GM12878 (cell line): ENCODE results near the gene RPLP2. TPM values are rescaled to one million over a fixed set of nuclear protein-coding genes. Genes with fewer than 3 reads are reported as not detected.

ENCODE experiments used
- ATAC-seq: fragments of 200-7000 bp; cut with Tn5 transposase; 3 replicates; pipeline ENCODE4 v1.9.1; 2020; ENCODE audit warnings: mild to moderate bottlenecking, moderate library complexity
- BruUV-seq: library from RNA; stranded (reverse); fragments of 400-500 nt; replicated peaks from 2 replicates; lab custom pipeline; 2021; lab: Mats Ljungman, UMichigan
- CTCF ChIA-PET: fragments of 300-600 bp; sonication (Branson Sonifier 250); formaldehyde crosslinking; extraction: SDS; loops from one replicate; lab custom pipeline; 2021; ENCODE audit warnings: inconsistent platforms; lab: Yijun Ruan, JAX
- POLR2A ChIA-PET: fragments of 350-600 bp; formaldehyde crosslinking; extraction: SDS; loops from one replicate; lab custom pipeline; 2021; ENCODE audit warnings: inconsistent platforms; lab: Charles Lee
- RAD21 ChIA-PET: fragments of 300-600 bp; sonication (Branson Sonifier 250); formaldehyde crosslinking; loops from one replicate; lab custom pipeline; 2023; ENCODE audit warnings: antibody characterized with exemption; ENCODE audit not compliant: unreplicated experiment; lab: Charles Lee
- SMC1A ChIA-PET: fragments of 300-600 bp; sonication (Branson Sonifier 250); formaldehyde crosslinking; loops from one replicate; lab custom pipeline; 2023; ENCODE audit not compliant: unreplicated experiment, uncharacterized antibody; lab: Charles Lee
- DNase-seq: peaks from one replicate; pipeline ENCODE4 v3.0.0-alpha.2; 2011; ENCODE audit warnings: low read depth, low spot score
- FAIRE-seq: peaks from 3 replicates; lab custom pipeline; 2011; peaks lifted over from hg19 to GRCh38; lab: Jason Lieb, UNC
- H2AFZ ChIP-seq: 2 replicates; pipeline ENCODE4 v1.6.0; 2011; ENCODE audit warnings: low read depth, low read length, control low read depth; ENCODE audit not compliant: control insufficient read depth
- H3K27ac ChIP-seq: 2 replicates; pipeline ENCODE4 v1.5.1; 2011; ENCODE audit warnings: control low read depth; ENCODE audit not compliant: control insufficient read depth, insufficient read depth
- H3K27me3 ChIP-seq, 2 experiments: replicated peaks in 1 of 2; 2 replicates each; pipeline versions ENCODE4 v1.6.0 to v1.6.1; 2011; ENCODE audit warnings: low read length in 1 of 2; ENCODE audit not compliant: control insufficient read depth in 2 of 2, insufficient read depth in 2 of 2
- H3K36me3 ChIP-seq, 2 experiments: 2 replicates each; pipeline ENCODE4 v1.5.1; 2011; ENCODE audit warnings: low read length in 1 of 2; ENCODE audit not compliant: control insufficient read depth in 2 of 2, insufficient read depth in 2 of 2
- H3K4me1 ChIP-seq: 2 replicates; pipeline ENCODE4 v1.6.1; 2011; ENCODE audit warnings: mild to moderate bottlenecking, low read length, moderate library complexity, mixed read lengths; ENCODE audit not compliant: control insufficient read depth, insufficient read depth
- H3K4me2 ChIP-seq: 2 replicates; pipeline ENCODE4 v1.6.0; 2011; ENCODE audit warnings: control low read depth; ENCODE audit not compliant: control insufficient read depth, insufficient read depth
- H3K4me3 ChIP-seq: fragments of 200-600 bp; sonication (generic); 2 replicates; pipeline ENCODE4 v1.5.1; 2016
- H3K79me2 ChIP-seq: 2 replicates; pipeline ENCODE4 v1.6.0; 2011; ENCODE audit warnings: low read length; ENCODE audit not compliant: control insufficient read depth, insufficient read depth
- H3K9ac ChIP-seq: 2 replicates; pipeline ENCODE4 v1.8.0; 2011; ENCODE audit warnings: low read length, control low read depth, mixed read lengths; ENCODE audit not compliant: control insufficient read depth, insufficient read depth
- H3K9me3 ChIP-seq: replicated peaks from 3 replicates; pipeline ENCODE4 v1.5.1; 2011; ENCODE audit warnings: mild to moderate bottlenecking, low read length; ENCODE audit not compliant: control insufficient read depth, insufficient read depth
- H4K20me1 ChIP-seq: 2 replicates; pipeline ENCODE4 v1.6.0; 2011; ENCODE audit not compliant: control insufficient read depth, insufficient read depth
- ATF2 ChIP-seq: IDR thresholded peaks from 2 replicates; pipeline ENCODE4 v1.6.1; 2012; ENCODE audit warnings: low read length, inconsistent platforms
- BCL11A ChIP-seq: IDR thresholded peaks from 2 replicates; pipeline ENCODE4 v1.6.1; 2011; ENCODE audit warnings: low read depth, low read length
- CEBPB ChIP-seq, 2 experiments: fragments of 150-350 bp in 1 of 2; IDR thresholded peaks; 2 replicates each; pipeline ENCODE4 v1.6.1; 2012 to 2014; ENCODE audit warnings: low read depth in 2 of 2, low read length in 2 of 2, borderline replicate concordance in 1 of 2, inconsistent platforms in 1 of 2
- E2F4 ChIP-seq: IDR thresholded peaks from 2 replicates; pipeline ENCODE4 v1.6.1; 2012; ENCODE audit warnings: low read depth, low read length, improper control_type of control experiment
- EP300 ChIP-seq, 2 experiments: fragments of 150-350 bp in 1 of 2; IDR thresholded peaks; 2 replicates each; pipeline ENCODE4 v1.6.1; 2011 to 2012; ENCODE audit warnings: low read depth in 2 of 2, low read length in 2 of 2, borderline replicate concordance in 1 of 2, improper control_type of control experiment in 1 of 2, inconsistent platforms in 1 of 2; ENCODE audit not compliant: control insufficient read depth in 1 of 2
- EZH2 ChIP-seq: IDR thresholded peaks from 2 replicates; pipeline ENCODE4 v1.6.1; 2012; ENCODE audit warnings: low read depth, mild to moderate bottlenecking, control low read depth, inconsistent platforms, low read length, borderline replicate concordance; ENCODE audit not compliant: control insufficient read depth
- MEF2B ChIP-seq: fragments of 450-650 bp; IDR thresholded peaks from 2 replicates; pipeline ENCODE4 v1.6.1; 2018; ENCODE audit warnings: mild to moderate bottlenecking, moderate library complexity; ENCODE audit not compliant: partially characterized antibody, poor library complexity, severe bottlenecking
- MTA2 ChIP-seq: fragments of 450-650 bp; IDR thresholded peaks from 2 replicates; pipeline ENCODE4 v1.6.1; 2016; ENCODE audit warnings: low read depth, mild to moderate bottlenecking, moderate library complexity
- NBN ChIP-seq: fragments of 450-650 bp; IDR thresholded peaks from 2 replicates; pipeline ENCODE4 v1.6.1; 2016
- PBX3 ChIP-seq: IDR thresholded peaks from 2 replicates; pipeline ENCODE4 v1.6.1; 2011; ENCODE audit warnings: mild to moderate bottlenecking, low read depth, low read length, moderate library complexity; ENCODE audit not compliant: insufficient replicate concordance
- POU2F2 ChIP-seq: IDR thresholded peaks from 3 replicates; pipeline ENCODE4 v1.6.1; 2011; ENCODE audit warnings: low read depth, mild to moderate bottlenecking, low read length, borderline replicate concordance
- RUNX3 ChIP-seq: IDR thresholded peaks from 2 replicates; pipeline ENCODE4 v1.6.1; 2012; ENCODE audit warnings: low read length, inconsistent platforms
- SIN3A ChIP-seq: IDR thresholded peaks from 2 replicates; pipeline ENCODE4 v1.6.1; 2012; ENCODE audit warnings: low read depth, low read length, improper control_type of control experiment
- SMAD1 ChIP-seq: fragments of 450-650 bp; IDR thresholded peaks from 2 replicates; pipeline ENCODE4 v1.6.1; 2018; ENCODE audit warnings: mild to moderate bottlenecking, low read depth; ENCODE audit not compliant: partially characterized antibody
- SUPT20H ChIP-seq: IDR thresholded peaks from 2 replicates; pipeline ENCODE4 v1.6.1; 2011; ENCODE audit warnings: low read depth, mild to moderate bottlenecking, low read length, moderate library complexity, borderline replicate concordance; ENCODE audit not compliant: control insufficient read depth
- TAF1 ChIP-seq: IDR thresholded peaks from 2 replicates; pipeline ENCODE4 v1.6.1; 2011; ENCODE audit warnings: mild to moderate bottlenecking, low read depth, low read length, borderline replicate concordance
- YBX1 ChIP-seq: fragments of 450-650 bp; IDR thresholded peaks from 2 replicates; pipeline ENCODE4 v1.6.1; 2016; ENCODE audit warnings: antibody characterized with exemption
- WGBS: methylation state at CpG from one replicate; pipeline ENCODE4 v1.1.6; 2016; ENCODE audit warnings: low lambda C conversion rate; ENCODE audit not compliant: insufficient replicate concordance, insufficient coverage; ENCODE audit errors: missing lambda C conversion rate; 5-methylcytosine and 5-hydroxymethylcytosine counted together
- in situ Hi-C: fragments of 300-500 bp; cut with MboI; formaldehyde crosslinking; loops from 9 replicates; pipeline ENCODE4 v1.14.3; 2018; ENCODE audit warnings: mixed read lengths
- intact Hi-C: fragments of 100-400 bp; cut with micrococcal nuclease; formaldehyde crosslinking; loops from one replicate; pipeline ENCODE4 v1.14.2; 2022; ENCODE audit not compliant: unreplicated experiment
- polyA plus RNA-seq, 11 experiments: library from polyadenylated mRNA; depleted of rRNA in 4 of 11; unstranded in 6 of 11; stranded (reverse) in 5 of 11; fragments of >200 nt; fragmentation: Nextera tagmentation in 4 of 11; fragmentation: Illumina TruSeq in 1 of 11; extraction: Ambion mirVana in 4 of 11; extraction: Trizol in 1 of 11; gene quantifications; 1 replicate in 1 of 11; 2 replicates in 10 of 11; pipeline versions ENCODE4 v1.2.1 to v1.2.3, GENCODE V29; 2011 to 2016; ENCODE audit warnings: inconsistent platforms in 2 of 11, missing spikeins in 2 of 11, low read depth in 1 of 11
- total RNA-seq, 4 experiments: library from RNA; depleted of rRNA in 3 of 4; stranded (reverse); fragments of >200 nt in 3 of 4; fragmentation: Illumina TruSeq in 1 of 4; extraction: Trizol in 1 of 4; gene quantifications; 2 replicates each; pipeline versions ENCODE4 v1.2.1 to v1.2.3, GENCODE V29; 2013 to 2021

RPLP2 gene
- total and polyA plus RNA-seq, 10 of the 15 experiments (the other 5 are each of a cell fraction or from before 2014, with no cell fraction given), result 488 to 3,558 (median 1,481) TPM

GRCh38 chr11:860234-861104 lies 50.7 kb downstream of the RPLP2 start:
- Histone ChIP-seq H3K9ac (no peak overlapping the region), H3K4me1 (no peaks in the 10 kb centered on the region), H4K20me1 (no peaks in the 10 kb centered on the region), H2AFZ (no peak overlapping the region), H3K4me3 (no peak overlapping the region), H3K27ac (no peak overlapping the region), H3K27me3 (no peaks in the 10 kb centered on the region), H3K4me2 (no peak overlapping the region), H3K9me3 (no peaks in the 10 kb centered on the region), H3K79me2 (no peaks in the 10 kb centered on the region), H3K36me3 (no peaks in the 10 kb centered on the region)
- CTCF ChIA-PET, result no interaction called here
- DNase-seq, result no peak
- TF ChIP-seq TAF1 (no peak), BCL11A (no peak), ATF2 (no peak), RUNX3 (no peak), SMAD1 (no peak), EP300 (IDR thresholded peaks at IDR 0.05; ENCODE audit: borderline replicate concordance in 1 of 2, control insufficient read depth in 1 of 2, low read depth in 2 of 2, low read length in 2 of 2) (no peak), EZH2 (no peak), MEF2B (no peak), MTA2 (no peak), SUPT20H (no peak), SIN3A (no peak), NBN (no peak), PBX3 (no peak), CEBPB (IDR thresholded peaks at IDR 0.05; ENCODE audit: borderline replicate concordance in 1 of 2, low read depth in 2 of 2, low read length in 2 of 2) (no peak), E2F4 (no peak), POU2F2 (no peak), YBX1 (no peak)
- ATAC-seq, result no peak
- in situ Hi-C loops (no loop called here), intact Hi-C loops (no loop called here)
- POLR2A ChIA-PET, result no interaction called here
- no TSS peak for BruUV-seq
- 32% methylated on average over 21 of the region's 21 CpGs for WGBS
- no peak for FAIRE-seq
- SMC1A ChIA-PET, result no interaction called here
- RAD21 ChIA-PET, result no interaction called here
